ENCODE data around the gene TMEM45A.
"Not testable (repeated sequence)": the region's sequence is repeated elsewhere in the genome, so short reads cannot be mapped to it uniquely, and the experiment has no call there.

TMEM45A gene

GRCh38 chr3:100492059-100493006 lies at the start of gene TMEM45A:
Gene TMEM45A, plus strand, starts transcription at chr3:100492619. Its CDS starts 62,593 bp downstream, at chr3:100555212.
- peak; percentile 65 to 78 for DNase-seq (ENCODE audit: low read depth in 2 of 2)

- no peak for DNase-seq (ENCODE audit: low read depth in 2 of 2)
Observed at GRCh38 chr3:100443690-100444089, 48.7 kb upstream of the TMEM45A start.

GRCh38 chr3:100447067-100447466 lies 45.4 kb upstream of the TMEM45A start:
- not testable (repeated sequence) for DNase-seq (ENCODE audit: low read depth in 2 of 2)

GRCh38 chr3:100448079-100448478 lies 44.3 kb upstream of the TMEM45A start:
- no peak for DNase-seq (ENCODE audit: low read depth in 2 of 2)

GRCh38 chr3:100449214-100449613 lies 43.2 kb upstream of the TMEM45A start:
- DNase-seq (ENCODE audit: low read depth in 2 of 2) = no peak

- no peak for DNase-seq (ENCODE audit: low read depth in 2 of 2)
Observed at GRCh38 chr3:100454677-100455076, 37.7 kb upstream of the TMEM45A start.

GRCh38 chr3:100455841-100456550 lies 36.4 kb upstream of the TMEM45A start:
- DNase-seq (ENCODE audit: low read depth in 2 of 2) = no peak

- no peak for DNase-seq (ENCODE audit: low read depth in 2 of 2)
Observed at GRCh38 chr3:100456745-100457144, 35.7 kb upstream of the TMEM45A start.

- DNase-seq (ENCODE audit: low read depth in 2 of 2) = no peak
Observed at GRCh38 chr3:100457811-100458210, 34.6 kb upstream of the TMEM45A start.

- DNase-seq (ENCODE audit: low read depth in 2 of 2) = no peak
Observed at GRCh38 chr3:100458814-100459213, 33.6 kb upstream of the TMEM45A start.

- no peak for DNase-seq (ENCODE audit: low read depth in 2 of 2)
Observed at GRCh38 chr3:100463002-100463401, 29.4 kb upstream of the TMEM45A start.

- no peak for DNase-seq (ENCODE audit: low read depth in 2 of 2)
Observed at GRCh38 chr3:100463646-100464155, 28.7 kb upstream of the TMEM45A start.

- no peak for DNase-seq (ENCODE audit: low read depth in 2 of 2)
Observed at GRCh38 chr3:100465892-100466777, 26.3 kb upstream of the TMEM45A start.

GRCh38 chr3:100467133-100467532 lies 25.3 kb upstream of the TMEM45A start:
- DNase-seq (ENCODE audit: low read depth in 2 of 2) = no peak

- no peak for DNase-seq (ENCODE audit: low read depth in 2 of 2)
Observed at GRCh38 chr3:100468676-100469075, 23.7 kb upstream of the TMEM45A start.

GRCh38 chr3:100470951-100471350 lies 21.5 kb upstream of the TMEM45A start:
- DNase-seq (ENCODE audit: low read depth in 2 of 2) = no peak

GRCh38 chr3:100471444-100471843 lies 21.0 kb upstream of the TMEM45A start:
- DNase-seq (ENCODE audit: low read depth in 2 of 2) = no peak

GRCh38 chr3:100477851-100478360 lies 14.5 kb upstream of the TMEM45A start:
- DNase-seq (ENCODE audit: low read depth in 2 of 2) = not testable (repeated sequence)

- not testable (repeated sequence) for DNase-seq (ENCODE audit: low read depth in 2 of 2)
Observed at GRCh38 chr3:100478521-100478920, 13.9 kb upstream of the TMEM45A start.

GRCh38 chr3:100480081-100480480 lies 12.3 kb upstream of the TMEM45A start:
- DNase-seq (ENCODE audit: low read depth in 2 of 2) = no peak

- DNase-seq (ENCODE audit: low read depth in 2 of 2) = no peak
Observed at GRCh38 chr3:100482176-100482575, 10.2 kb upstream of the TMEM45A start.
